ENCODE results near the gene MED27.
"Not testable (repeated sequence)": the region's sequence is repeated elsewhere in the genome, so short reads cannot be mapped to it uniquely, and the experiment has no call there.

Gene MED27

GRCh38 chr9:132015866-132016265, 63.8 kb downstream of the MED27 start:
- no peak for DNase-seq (ENCODE audit: low spot score)

GRCh38 chr9:132014218-132014805, 65.4 kb downstream of the MED27 start:
- DNase-seq (ENCODE audit: low spot score) = no peak

- no peak for DNase-seq (ENCODE audit: low spot score)
These were observed 66.8 kb downstream of the MED27 start for GRCh38 chr9:132012704-132013357.

- no peak for DNase-seq (ENCODE audit: low spot score)
These were observed 67.8 kb downstream of the MED27 start for GRCh38 chr9:132011896-132012295.

GRCh38 chr9:132011309-132011708, 68.4 kb downstream of the MED27 start:
- no peak for DNase-seq (ENCODE audit: low spot score)

- not testable (repeated sequence) for DNase-seq (ENCODE audit: low spot score)
These were observed 69.5 kb downstream of the MED27 start for GRCh38 chr9:132010201-132010600.

GRCh38 chr9:132008855-132009812, 70.5 kb downstream of the MED27 start:
- DNase-seq (ENCODE audit: low spot score) = no peak

GRCh38 chr9:132008184-132008803, 71.4 kb downstream of the MED27 start:
- no peak for DNase-seq (ENCODE audit: low spot score)

- no peak for DNase-seq (ENCODE audit: low spot score)
These were observed 72.2 kb downstream of the MED27 start for GRCh38 chr9:132007371-132008025.

GRCh38 chr9:132006677-132007370, 72.8 kb downstream of the MED27 start:
- DNase-seq (ENCODE audit: low spot score) = no peak

- DNase-seq (ENCODE audit: low spot score) = no peak
These were observed 73.8 kb downstream of the MED27 start for GRCh38 chr9:132005899-132006298.

GRCh38 chr9:132004323-132004722, 75.3 kb downstream of the MED27 start:
- no peak for DNase-seq (ENCODE audit: low spot score)

- DNase-seq (ENCODE audit: low spot score) = no peak
These were observed 75.8 kb downstream of the MED27 start for GRCh38 chr9:132003896-132004295.

- no peak for DNase-seq (ENCODE audit: low spot score)
These were observed 76.4 kb downstream of the MED27 start for GRCh38 chr9:132003319-132003704.

GRCh38 chr9:132002643-132003318, 76.9 kb downstream of the MED27 start:
- DNase-seq (ENCODE audit: low spot score) = no peak

- no peak for DNase-seq (ENCODE audit: low spot score)
These were observed 78.1 kb downstream of the MED27 start for GRCh38 chr9:132001567-132001966.

GRCh38 chr9:132000659-132001058, 79.0 kb downstream of the MED27 start:
- no peak for DNase-seq (ENCODE audit: low spot score)

GRCh38 chr9:131999692-132000551, 79.7 kb downstream of the MED27 start:
- DNase-seq (ENCODE audit: low spot score) = no peak

- DNase-seq (ENCODE audit: low spot score) = no peak
These were observed 81.9 kb downstream of the MED27 start for GRCh38 chr9:131997779-131998178.

GRCh38 chr9:131997076-131997475, 82.6 kb downstream of the MED27 start:
- DNase-seq (ENCODE audit: low spot score) = no peak
